Ovary (tissue), 9 donors: ENCODE results near the gene CACNA2D4. TPM values are rescaled to one million over a fixed set of nuclear protein-coding genes. Genes with fewer than 3 reads are reported as not detected.

Experiments used
- DNase-seq, 5 donors: peaks; one replicate each; pipeline ENCODE4 v3.0.0-alpha.2; 2019 to 2020
- H3K27ac ChIP-seq, 2 donors: fragments of 200-600 bp; one replicate each; pipeline versions ENCODE4 v1.5.1 to v1.8.0; 2019 to 2022
- H3K27me3 ChIP-seq: fragments of 200-600 bp; one replicate; pipeline ENCODE4 v1.8.0; 2022
- H3K36me3 ChIP-seq: fragments of 200-600 bp; sonication (generic); one replicate; pipeline ENCODE4 v1.5.1; 2019
- H3K4me1 ChIP-seq: one replicate; pipeline ENCODE4 v1.8.1; 2013; ENCODE audit warnings: mild to moderate bottlenecking, moderate library complexity; ENCODE audit not compliant: insufficient read depth
- H3K4me3 ChIP-seq: fragments of 200-600 bp; sonication (generic); one replicate; pipeline ENCODE4 v1.5.1; 2017
- H3K9me3 ChIP-seq, 2 donors: fragments of 200-600 bp in 1 of 2; sonication (generic) in 1 of 2; one replicate each; pipeline versions ENCODE4 v1.5.1 to v1.8.1; 2013 to 2019; ENCODE audit warnings: mild to moderate bottlenecking in 1 of 2, moderate library complexity in 1 of 2
- EP300 ChIP-seq: sonication (generic); formaldehyde crosslinking; IDR thresholded peaks from one replicate; pipeline ENCODE4 v1.6.1; 2017; ENCODE audit warnings: antibody characterized with exemption
- POLR2A ChIP-seq: fragments of 450-650 bp; IDR thresholded peaks from one replicate; pipeline ENCODE4 v1.6.1; 2017; ENCODE audit warnings: antibody characterized with exemption, mild to moderate bottlenecking, moderate library complexity
- WGBS, 3 donors: extraction: QIAGEN DNeasy Blood & Tissue Kit in 1 of 3; methylation state at CpG; one replicate each; pipeline versions ENCODE4 v1.1.5 to v1.1.7; 2013 to 2017; 5-methylcytosine and 5-hydroxymethylcytosine counted together
- intact Hi-C, 4 donors: fragments of 100-400 bp; cut with DNase I; formaldehyde crosslinking; loops; one replicate each; pipeline versions ENCODE4 v1.11.0 to v1.15.1; 2022 to 2023
- polyA plus RNA-seq, 2 donors: library from polyadenylated mRNA; stranded (reverse); fragments of 200-250 nt in 1 of 2; fragments of 350-450 nt in 1 of 2; fragmentation: Illumina TruSeq in 1 of 2; extraction: RNeasy Lipid Tissue Mini Kit (QIAGEN cat#74804) in 1 of 2; gene quantifications; one replicate each; pipeline ENCODE4 v1.2.3, GENCODE V29; 2013 to 2014
- total RNA-seq, 7 donors: library from RNA; depleted of rRNA in 2 of 7; stranded (reverse); fragments of >200 nt in 2 of 7; fragmentation: NEBNext Ultra II Directional in 3 of 7; extraction: Animal tissue kit (Norgen Biotek cat#: 25700) in 3 of 7; gene quantifications; one replicate each; pipeline versions ENCODE4 v1.1.0 to v1.2.4, GENCODE V29; 2016 to 2023
- TF ChIP-seq, protein P1 (sequence below), 3 donors: fragments of 450-650 bp in 2 of 3; fragments of 200-600 bp in 1 of 3; IDR thresholded peaks; one replicate each; pipeline versions ENCODE4 v1.5.1 to v1.8.0; 2016 to 2022; ENCODE audit warnings: antibody characterized with exemption in 3 of 3, mild to moderate bottlenecking in 1 of 3
- donor health status: DM: no; HTN: no; CAD: no; lungs with moderate emphysema.
- donor health status: DM: no; HTN: no; CAD: no.
- donor health status: Bipolar disorder and iron deficiency.
- donor health status: DM: yes; HTN: yes; CAD: no.
- donor health status: DM: no; HTN: no; CAD: no.
- donor health status: DM: yes; HTN: yes; CAD: no.

Gene CACNA2D4
- total and polyA plus RNA-seq, 9 donors: 2.1 to 6.8 (median 3.2) TPM

- H3K9me3 ChIP-seq: no peaks in the 10 kb centered on the region
- TF ChIP-seq, protein P1, sequence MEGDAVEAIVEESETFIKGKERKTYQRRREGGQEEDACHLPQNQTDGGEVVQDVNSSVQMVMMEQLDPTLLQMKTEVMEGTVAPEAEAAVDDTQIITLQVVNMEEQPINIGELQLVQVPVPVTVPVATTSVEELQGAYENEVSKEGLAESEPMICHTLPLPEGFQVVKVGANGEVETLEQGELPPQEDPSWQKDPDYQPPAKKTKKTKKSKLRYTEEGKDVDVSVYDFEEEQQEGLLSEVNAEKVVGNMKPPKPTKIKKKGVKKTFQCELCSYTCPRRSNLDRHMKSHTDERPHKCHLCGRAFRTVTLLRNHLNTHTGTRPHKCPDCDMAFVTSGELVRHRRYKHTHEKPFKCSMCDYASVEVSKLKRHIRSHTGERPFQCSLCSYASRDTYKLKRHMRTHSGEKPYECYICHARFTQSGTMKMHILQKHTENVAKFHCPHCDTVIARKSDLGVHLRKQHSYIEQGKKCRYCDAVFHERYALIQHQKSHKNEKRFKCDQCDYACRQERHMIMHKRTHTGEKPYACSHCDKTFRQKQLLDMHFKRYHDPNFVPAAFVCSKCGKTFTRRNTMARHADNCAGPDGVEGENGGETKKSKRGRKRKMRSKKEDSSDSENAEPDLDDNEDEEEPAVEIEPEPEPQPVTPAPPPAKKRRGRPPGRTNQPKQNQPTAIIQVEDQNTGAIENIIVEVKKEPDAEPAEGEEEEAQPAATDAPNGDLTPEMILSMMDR (IDR thresholded peaks at IDR 0.05): no peak
- TF ChIP-seq POLR2A: no peak
- no peak for TF ChIP-seq EP300
- H3K4me1 ChIP-seq: no peaks in the 10 kb centered on the region
- no peak overlapping the region for H3K27ac ChIP-seq
- H3K27me3 ChIP-seq: no peaks in the 10 kb centered on the region
- no peak for DNase-seq
- WGBS, 3 donors: 85 to 87% (median 86%) methylated on average over 15 of the region's 15 CpGs
- intact Hi-C loops: loop anchor here in 2 of 4 donors (5.0 to 10.0 kb wide), 2 partner anchors 125 to 238 kb away; no protein-coding TSS in a partner anchor
- H3K4me3 ChIP-seq: no peak overlapping the region
- H3K36me3 ChIP-seq: no peaks in the 10 kb centered on the region
Observed at GRCh38 chr12:1807087-1807860, 111.2 kb downstream of the CACNA2D4 start.

- WGBS, 3 donors: 59 to 66% (median 63%) methylated on average over 7 of the region's 7 CpGs
- no peaks in the 10 kb centered on the region for H3K9me3 ChIP-seq
- H3K27ac ChIP-seq: no peak overlapping the region
- H3K36me3 ChIP-seq: no peaks in the 10 kb centered on the region
- no peaks in the 10 kb centered on the region for H3K27me3 ChIP-seq
- no peak overlapping the region for H3K4me3 ChIP-seq
- no peaks in the 10 kb centered on the region for H3K4me1 ChIP-seq
- TF ChIP-seq, protein P1 (IDR thresholded peaks at IDR 0.05): no peak
- TF ChIP-seq EP300 (no peak), POLR2A (no peak)
- intact Hi-C loops: loop anchor here in 2 of 4 donors (5.0 to 10.0 kb wide), 2 partner anchors 126 to 238 kb away; no protein-coding TSS in a partner anchor
- DNase-seq: no peak
Observed at GRCh38 chr12:1806301-1807086, 112.0 kb downstream of the CACNA2D4 start.

DNA sequence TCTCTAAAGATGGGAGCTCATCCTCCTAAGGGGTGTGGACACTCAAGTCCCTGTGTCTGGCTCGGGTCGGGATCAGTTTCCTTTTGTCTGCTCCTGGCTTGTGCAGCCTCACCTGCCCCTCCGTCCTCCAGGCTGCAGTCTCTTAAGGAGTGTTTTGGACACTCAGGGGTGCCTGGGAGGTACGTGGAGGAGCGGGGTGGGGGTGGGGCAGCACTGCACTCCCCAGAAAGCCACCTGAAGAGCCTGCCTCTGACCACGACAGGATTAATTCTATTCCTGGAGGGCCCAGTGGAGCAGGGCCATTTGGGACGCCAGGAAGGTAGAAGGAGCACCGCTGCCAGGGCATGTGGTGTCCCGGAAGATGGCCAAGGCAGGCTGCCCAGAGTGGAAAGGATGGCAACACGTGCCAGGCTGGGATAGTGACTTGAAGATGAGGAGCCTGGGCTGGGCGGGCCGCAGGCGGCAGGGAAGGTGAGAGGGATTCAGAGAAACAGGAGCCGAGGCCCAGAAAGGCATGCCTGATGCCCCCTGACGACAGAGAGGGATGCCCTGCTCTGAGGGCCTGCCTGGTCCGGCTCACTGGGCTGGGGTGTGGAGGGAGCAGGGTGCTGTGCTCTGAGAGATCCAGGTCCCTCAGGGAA, 112.9 kb downstream of the CACNA2D4 start:
- Histone ChIP-seq H3K27me3 (no peaks in the 10 kb centered on the region), H3K4me1 (no peaks in the 10 kb centered on the region), H3K27ac (no peak overlapping the region), H3K4me3 (no peak overlapping the region), H3K9me3 (no peaks in the 10 kb centered on the region), H3K36me3 (no peaks in the 10 kb centered on the region)
- 90 to 94% (median 92%) methylated on average over 16 of the region's 16 CpGs for WGBS, 3 donors
- intact Hi-C loops: loop anchor here in 2 of 4 donors (5.0 to 10.0 kb wide), 2 partner anchors 127 to 239 kb away; no protein-coding TSS in a partner anchor
- no peak for TF ChIP-seq EP300
- TF ChIP-seq, protein P1 (IDR thresholded peaks at IDR 0.05): no peak
- no peak for TF ChIP-seq POLR2A
- DNase-seq: peak in 1 of 5 donors; percentile 12
